HG03039 (cell line): ENCODE measurements around the gene GDF11.
A peak's percentile ranks its signal among the peaks of the same experiment; 100 is the strongest.

ENCODE experiments used
- ATAC-seq: cut with Tn5 transposase; IDR thresholded peaks from one replicate; pipeline ENCODE4 v1.9.1; 2021; ENCODE audit warnings: mild to moderate bottlenecking, moderate library complexity; ENCODE audit not compliant: unreplicated experiment

GDF11 gene

GRCh38 chr12:55706568-55707218, 36.2 kb upstream of the GDF11 start:
- ATAC-seq = no peak

- no peak for ATAC-seq
These were observed 35.7 kb upstream of the GDF11 start for GRCh38 chr12:55707219-55707671.

GRCh38 chr12:55707841-55708694, 34.9 kb upstream of the GDF11 start, which contains the start of gene ITGA7:
TSS of gene ITGA7 (minus strand) at chr12:55707904. CDS start at chr12:55707682, 222 bp downstream.
- no peak for ATAC-seq

- ATAC-seq = no peak
These were observed 34.2 kb upstream of the GDF11 start for GRCh38 chr12:55708695-55709233.

- ATAC-seq = no peak
These were observed 31.0 kb upstream of the GDF11 start for GRCh38 chr12:55711786-55712553.

GRCh38 chr12:55712700-55713415, 30.1 kb upstream of the GDF11 start:
- no peak for ATAC-seq

- ATAC-seq = no peak
These were observed 29.2 kb upstream of the GDF11 start for GRCh38 chr12:55713721-55714120.

- peak; percentile 2 for ATAC-seq
These were observed 27.7 kb upstream of the GDF11 start for GRCh38 chr12:55715169-55715764.

GRCh38 chr12:55715833-55716581, 26.9 kb upstream of the GDF11 start, which contains the start of gene BLOC1S1:
TSS of gene BLOC1S1 (plus strand) at chr12:55716046. CDS start at chr12:55716052, 6 bp downstream.
- ATAC-seq = peak; percentile 86

- ATAC-seq = no peak
These were observed 26.4 kb upstream of the GDF11 start for GRCh38 chr12:55716582-55716957.

- no peak for ATAC-seq
These were observed 25.6 kb upstream of the GDF11 start for GRCh38 chr12:55717011-55718007.

GRCh38 chr12:55718015-55718414, 24.9 kb upstream of the GDF11 start:
- ATAC-seq = no peak

- ATAC-seq = no peak
These were observed 24.2 kb upstream of the GDF11 start for GRCh38 chr12:55718624-55719275.

GRCh38 chr12:55719371-55719770, 23.6 kb upstream of the GDF11 start:
- no peak for ATAC-seq

- ATAC-seq = no peak
These were observed 22.8 kb upstream of the GDF11 start, which contains the start of gene RDH5 for GRCh38 chr12:55720071-55720564. TSS of gene RDH5 (plus strand) at chr12:55720393. CDS start at chr12:55721185, 792 bp downstream.

GRCh38 chr12:55720894-55721444, 22.0 kb upstream of the GDF11 start:
- no peak for ATAC-seq
